Skin epidermis (tissue), 12 donors: Measurements from ENCODE around the gene LDLRAD3.

ENCODE experiments used
- H3K27ac ChIP-seq, 21 experiments: fragments of 200-600 bp; sonication (generic) in 11 of 21; one replicate each; pipeline ENCODE4 v1.5.0; 2020; ENCODE audit warnings: mild to moderate bottlenecking in 3 of 21, inconsistent platforms in 2 of 21, moderate library complexity in 2 of 21
- H3K4me3 ChIP-seq, 7 experiments: fragments of 200-600 bp; sonication (generic) in 2 of 7; one replicate each; pipeline ENCODE4 v1.5.0; 2020; ENCODE audit warnings: inconsistent platforms in 2 of 7, mild to moderate bottlenecking in 2 of 7, moderate library complexity in 1 of 7

LDLRAD3 gene

DNA sequence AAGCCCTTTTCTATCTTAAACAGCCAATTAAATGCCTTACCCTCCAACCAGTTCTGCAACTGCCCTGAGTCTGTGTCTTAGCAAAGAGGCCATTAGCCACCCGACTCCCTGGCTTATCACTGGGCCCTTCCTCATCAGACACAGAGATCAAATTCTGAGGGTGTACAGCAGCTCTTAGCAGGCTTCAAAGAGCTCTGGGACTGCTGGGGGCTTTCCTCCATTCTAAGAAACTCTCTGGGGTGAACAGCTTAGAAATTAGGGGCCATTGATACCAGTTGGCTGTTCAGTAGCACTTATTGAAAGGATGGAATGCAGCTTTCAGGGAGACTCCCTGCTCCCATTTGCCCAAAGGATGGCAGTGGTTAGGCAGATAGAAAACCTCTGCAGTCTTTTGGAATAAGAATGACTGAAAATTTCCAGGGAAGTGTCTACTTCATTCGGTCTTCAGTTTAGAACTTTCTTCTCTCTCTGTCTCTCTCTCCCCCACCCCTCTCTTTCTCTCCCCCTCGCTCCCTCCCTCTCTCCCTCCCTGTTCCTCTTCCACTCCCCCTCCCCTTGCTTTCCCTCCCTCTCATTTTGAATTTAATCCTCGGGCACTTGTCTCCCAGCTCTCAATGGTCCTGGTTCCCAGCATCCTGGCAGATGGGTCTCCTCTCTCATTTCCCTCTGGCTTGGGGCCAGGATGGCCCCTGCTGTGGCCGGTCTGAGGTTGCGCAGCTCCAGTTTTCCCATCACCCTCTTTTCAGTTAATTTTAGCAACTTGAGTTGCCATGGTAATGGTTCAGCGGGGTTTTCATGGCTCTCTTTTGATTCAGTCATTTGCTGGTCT is 268.9 kb downstream of the LDLRAD3 start:
- Histone ChIP-seq H3K4me3 (no peak overlapping the region), H3K27ac (peak overlapping the region in 1 of 21 experiments; percentile 25)

DNA sequence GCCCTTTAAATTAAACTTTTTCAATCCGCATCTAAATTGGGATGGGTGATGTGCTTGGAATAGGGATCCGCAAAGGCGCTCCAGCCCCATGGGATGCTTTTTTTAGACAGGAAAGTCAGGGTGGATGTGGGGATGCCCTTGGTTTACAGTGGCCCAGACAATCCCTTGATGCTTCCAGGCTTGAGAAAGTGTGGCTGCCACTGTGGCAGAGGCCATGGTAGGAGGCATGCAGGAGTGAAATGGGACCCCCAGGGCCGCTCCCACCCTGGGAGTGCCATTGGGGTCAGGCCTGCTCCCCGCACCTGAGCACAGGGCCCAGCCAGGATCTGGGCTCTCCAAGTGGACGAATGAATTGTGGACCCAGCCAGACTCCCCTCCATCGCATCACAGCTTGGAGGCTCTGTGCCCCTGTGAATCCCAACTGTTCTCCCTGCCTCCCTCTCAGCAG is 269.6 kb downstream of the LDLRAD3 start:
- Histone ChIP-seq H3K27ac (no peak overlapping the region), H3K4me3 (no peak overlapping the region)

DNA sequence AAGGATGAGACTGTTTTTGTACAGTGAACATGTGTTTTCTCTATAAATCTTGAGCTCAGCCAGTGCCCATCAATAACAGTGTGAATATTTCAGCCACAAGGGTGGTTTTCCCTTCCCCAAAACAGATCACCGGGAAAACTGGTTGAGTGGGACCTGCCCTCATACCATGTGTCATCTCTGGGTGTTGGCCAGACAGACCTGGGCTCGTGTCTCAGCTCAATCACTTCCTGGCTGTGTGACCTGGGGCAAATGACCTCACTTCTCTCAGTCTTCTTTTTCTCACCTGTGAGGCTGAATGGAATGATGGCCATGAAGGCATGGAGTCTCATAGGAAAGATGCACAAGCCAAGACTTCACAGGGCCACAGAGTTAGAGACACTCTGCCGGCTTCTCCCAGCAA is 270.6 kb downstream of the LDLRAD3 start:
- Histone ChIP-seq H3K4me3 (no peak overlapping the region), H3K27ac (peak overlapping the region in 2 of 21 experiments; percentile 4 to 42)

DNA sequence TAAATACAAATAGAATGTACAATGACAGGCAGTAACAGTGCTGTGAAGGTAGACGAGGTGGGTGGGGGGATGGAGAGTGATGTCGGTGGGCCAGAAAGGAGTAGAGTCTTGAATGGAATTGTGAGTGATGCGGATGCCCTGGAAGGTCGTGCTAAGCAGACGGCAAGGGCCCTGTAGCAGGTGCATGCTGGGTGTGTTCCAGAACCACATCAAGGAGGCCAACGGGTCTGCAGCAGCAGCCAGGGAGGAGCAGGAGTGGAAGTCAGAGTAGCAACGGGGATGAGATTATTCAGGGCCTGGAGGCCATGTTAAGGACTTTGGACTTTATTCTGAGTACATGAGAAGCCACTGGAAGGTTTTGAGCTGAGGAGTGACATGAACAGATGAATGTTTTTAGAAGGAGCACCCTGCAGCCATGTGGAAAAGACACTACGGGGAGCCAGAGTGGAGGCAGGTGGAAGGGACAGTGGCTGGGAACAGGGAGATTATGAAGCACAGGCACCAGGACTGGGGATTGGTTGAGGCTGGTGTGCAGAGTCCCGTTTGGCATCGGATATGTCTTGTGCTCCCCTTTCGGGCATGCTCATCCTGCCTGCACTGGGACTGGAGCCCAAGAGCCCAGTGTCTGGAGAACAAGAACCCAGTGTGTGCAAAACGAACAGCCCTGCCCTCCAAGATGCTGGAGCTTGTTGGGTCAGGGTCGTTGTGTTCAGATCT is 271.3 kb downstream of the LDLRAD3 start:
- Histone ChIP-seq H3K27ac (no peak overlapping the region), H3K4me3 (no peak overlapping the region)

DNA sequence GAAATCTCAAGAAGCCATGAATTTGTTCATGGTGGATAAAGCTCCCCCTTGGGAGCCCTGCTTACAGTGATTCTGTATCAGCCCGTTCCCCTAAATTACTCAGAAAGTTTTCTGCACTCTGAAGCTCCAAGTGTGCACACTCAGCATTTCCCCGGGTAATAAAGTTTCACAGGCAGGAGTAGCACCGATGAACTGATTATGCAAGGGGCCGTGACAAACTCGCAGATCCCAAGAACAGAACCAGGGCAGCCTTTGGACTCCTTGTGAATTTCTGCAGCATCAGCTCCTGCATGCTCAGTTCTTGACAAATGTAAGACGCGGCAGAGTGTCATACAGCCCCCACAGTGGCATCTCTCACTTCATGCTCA is 271.8 kb downstream of the LDLRAD3 start:
- H3K4me3 ChIP-seq: no peak overlapping the region
- no peak overlapping the region for H3K27ac ChIP-seq

DNA sequence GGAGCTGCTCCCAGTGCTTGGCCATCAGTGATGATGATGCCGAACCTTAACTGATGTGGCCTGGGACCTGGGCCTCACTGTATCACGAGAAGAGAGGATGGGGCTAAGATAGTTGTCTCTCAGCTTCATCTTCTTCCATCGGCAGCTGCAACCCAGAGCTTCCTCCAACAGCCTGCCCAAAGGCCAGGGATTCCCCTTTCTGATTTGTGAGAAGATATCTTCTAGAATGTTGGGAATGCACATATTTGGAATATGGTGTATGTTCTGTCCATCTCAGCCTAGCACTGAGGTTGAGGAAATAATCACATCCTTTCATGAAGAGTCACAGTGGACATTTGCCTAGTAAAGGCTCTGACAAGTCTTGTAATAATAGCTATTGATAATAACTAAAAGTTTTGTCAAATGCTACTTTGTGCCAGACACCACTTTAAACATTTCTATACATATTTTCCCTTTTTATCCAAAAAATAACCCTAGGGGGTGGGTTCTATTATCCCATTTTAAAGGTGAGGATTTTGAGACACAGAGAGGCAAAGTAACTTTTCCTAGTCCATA is 272.3 kb downstream of the LDLRAD3 start:
- no peak overlapping the region for H3K27ac ChIP-seq
- no peak overlapping the region for H3K4me3 ChIP-seq

DNA sequence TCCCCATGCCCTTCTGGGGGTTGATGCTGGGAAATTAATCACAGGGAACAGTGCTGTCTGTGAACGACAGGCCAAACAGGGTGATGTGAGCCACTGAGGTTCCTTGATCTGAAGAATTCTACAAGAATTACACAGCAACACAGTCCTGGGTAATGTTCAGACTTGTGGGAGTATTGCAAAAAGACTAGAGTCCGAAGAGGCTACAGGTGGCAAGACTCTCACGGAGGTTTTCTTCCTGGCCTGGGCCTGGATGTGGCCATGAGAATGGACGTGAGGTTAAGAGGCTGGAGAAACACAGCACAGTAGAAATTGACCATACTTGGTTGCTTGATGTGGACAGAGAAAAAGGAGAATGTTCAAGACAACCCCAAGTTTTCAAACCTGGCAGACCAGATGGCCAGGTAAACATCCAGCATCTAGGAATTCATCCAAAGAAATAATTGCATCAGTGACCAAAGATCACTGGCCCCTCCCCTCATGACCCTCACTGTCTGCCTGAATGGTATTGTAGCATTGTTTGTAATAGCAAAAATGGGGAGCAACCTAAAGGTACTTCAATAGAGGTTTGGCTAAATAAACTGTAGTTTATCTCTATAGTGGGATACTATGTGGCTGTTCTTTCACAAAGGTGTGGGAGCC is 274.5 kb downstream of the LDLRAD3 start:
- no peak overlapping the region for H3K4me3 ChIP-seq
- H3K27ac ChIP-seq: no peak overlapping the region

DNA sequence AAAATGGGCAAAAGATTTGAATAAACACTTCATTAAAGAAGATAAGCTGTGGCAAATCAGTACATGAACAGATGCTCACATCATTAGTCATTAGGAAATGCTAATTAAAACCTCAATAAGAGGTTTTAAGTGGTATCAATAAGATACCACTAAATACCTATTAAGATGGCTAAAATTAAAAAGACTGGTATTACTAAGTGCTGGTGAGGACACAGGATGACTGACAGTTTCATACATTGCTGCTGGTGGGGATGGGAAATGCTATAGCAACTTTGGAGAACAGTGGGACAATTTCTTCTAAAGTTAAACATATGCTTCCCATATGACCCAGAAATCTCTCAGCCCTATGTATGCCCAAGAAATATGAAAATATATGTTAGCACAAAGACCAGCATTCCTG is 276.1 kb downstream of the LDLRAD3 start:
- Histone ChIP-seq H3K4me3 (no peak overlapping the region), H3K27ac (no peak overlapping the region)

DNA sequence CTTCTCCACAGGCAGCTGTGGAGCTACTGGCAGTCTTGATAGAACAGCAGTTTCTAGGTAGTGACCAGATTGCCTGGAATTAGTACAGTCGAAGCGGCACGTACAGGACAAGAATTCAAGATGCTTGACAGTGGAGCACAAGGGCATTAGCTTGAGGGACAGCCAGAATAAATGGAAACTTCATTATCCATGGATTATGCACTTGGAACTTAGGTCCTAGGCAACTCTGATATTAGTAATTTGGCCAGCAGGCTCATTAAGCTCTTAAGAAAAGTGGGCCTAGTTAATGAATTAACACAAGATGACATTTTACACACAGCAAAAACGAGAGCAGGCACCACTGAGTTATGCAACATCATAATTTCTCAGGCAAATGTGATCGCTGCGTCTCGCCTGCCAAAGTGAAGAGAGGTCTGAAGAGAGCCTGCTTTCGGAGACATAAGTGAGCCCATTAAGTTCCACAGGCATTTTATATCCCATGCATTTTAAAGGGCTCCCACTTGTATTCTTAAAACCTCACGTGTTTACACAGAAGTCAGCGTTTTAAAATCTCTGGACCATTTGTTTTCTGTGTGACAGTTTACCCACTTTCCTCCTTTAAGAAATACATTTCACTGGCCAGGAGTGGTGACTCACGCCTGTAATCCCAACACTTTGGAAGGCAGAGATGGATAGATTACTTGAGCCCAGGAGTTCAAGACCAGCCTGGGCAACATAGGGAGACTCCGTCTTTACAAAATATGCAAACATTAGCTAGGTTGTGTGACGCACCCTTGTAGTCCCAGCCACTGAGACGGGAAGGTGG is 279.2 kb downstream of the LDLRAD3 start:
- H3K4me3 ChIP-seq: no peak overlapping the region
- peak overlapping the region in 1 of 21 experiments; percentile 15 for H3K27ac ChIP-seq

DNA sequence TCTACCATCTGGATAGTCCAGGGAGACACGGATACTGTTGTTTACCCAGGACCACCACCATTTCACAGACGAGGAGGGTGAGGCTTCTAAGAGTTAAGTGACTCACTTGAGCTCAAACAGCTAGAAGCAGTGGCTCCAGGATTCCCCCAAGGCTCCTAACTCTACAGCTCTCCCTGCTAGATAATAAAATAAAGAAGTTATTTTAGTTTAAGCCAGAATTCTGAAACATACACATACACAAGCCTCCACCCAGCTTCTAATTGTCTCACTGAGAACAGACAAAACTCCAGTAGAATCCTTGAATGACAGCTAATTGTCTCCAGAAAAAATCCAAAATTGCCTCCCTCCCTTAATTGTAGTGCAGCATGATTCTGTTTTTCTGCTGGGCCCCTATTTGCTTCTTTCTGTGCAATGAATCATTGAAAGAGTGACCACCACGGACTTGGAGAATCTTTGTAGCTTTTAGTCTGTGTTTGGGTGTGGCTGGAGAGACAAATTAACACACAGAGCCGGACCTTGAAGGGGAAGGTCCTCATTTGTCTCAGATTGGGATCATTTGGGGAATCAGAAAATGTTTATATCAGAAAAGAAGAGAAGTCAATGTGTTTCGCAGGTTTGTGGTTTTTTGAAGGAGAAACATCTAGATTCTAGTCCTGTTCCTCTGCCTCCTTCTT is 280.5 kb downstream of the LDLRAD3 start:
- Histone ChIP-seq H3K27ac (no peak overlapping the region), H3K4me3 (no peak overlapping the region)

DNA sequence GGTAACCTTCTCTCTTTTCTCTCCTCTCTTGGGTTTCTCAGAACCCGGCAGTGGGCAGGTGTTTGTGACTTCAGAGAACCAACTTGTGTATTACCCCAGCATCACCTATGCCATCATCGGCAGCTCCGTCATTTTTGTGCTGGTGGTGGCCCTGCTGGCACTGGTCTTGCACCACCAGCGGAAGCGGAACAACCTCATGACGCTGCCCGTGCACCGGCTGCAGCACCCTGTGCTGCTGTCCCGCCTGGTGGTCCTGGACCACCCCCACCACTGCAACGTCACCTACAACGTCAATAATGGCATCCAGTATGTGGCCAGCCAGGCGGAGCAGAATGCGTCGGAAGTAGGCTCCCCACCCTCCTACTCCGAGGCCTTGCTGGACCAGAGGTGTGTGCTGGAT is 283.2 kb downstream of the LDLRAD3 start:
- Histone ChIP-seq H3K27ac (no peak overlapping the region), H3K4me3 (no peak overlapping the region)

DNA sequence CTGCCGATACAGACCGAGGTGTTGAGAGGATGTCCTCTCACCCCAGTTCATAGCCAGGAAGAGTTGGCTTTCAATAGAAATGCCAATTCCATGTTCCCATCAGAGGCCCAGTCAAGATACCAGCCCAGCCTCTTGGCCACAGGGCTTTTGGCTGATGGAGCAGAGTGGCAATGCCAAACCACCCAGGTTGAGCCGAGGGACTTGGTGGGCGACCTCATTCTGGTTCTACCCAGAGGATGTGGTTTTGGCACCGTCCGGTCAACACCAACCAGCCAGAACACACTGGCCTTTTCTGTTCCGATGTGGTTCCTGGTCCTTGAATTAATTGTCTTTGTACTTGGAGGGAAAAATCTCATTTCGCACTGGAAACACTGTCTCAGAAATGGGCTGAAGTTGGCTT is 284.8 kb downstream of the LDLRAD3 start:
- Histone ChIP-seq H3K4me3 (no peak overlapping the region), H3K27ac (no peak overlapping the region)

DNA sequence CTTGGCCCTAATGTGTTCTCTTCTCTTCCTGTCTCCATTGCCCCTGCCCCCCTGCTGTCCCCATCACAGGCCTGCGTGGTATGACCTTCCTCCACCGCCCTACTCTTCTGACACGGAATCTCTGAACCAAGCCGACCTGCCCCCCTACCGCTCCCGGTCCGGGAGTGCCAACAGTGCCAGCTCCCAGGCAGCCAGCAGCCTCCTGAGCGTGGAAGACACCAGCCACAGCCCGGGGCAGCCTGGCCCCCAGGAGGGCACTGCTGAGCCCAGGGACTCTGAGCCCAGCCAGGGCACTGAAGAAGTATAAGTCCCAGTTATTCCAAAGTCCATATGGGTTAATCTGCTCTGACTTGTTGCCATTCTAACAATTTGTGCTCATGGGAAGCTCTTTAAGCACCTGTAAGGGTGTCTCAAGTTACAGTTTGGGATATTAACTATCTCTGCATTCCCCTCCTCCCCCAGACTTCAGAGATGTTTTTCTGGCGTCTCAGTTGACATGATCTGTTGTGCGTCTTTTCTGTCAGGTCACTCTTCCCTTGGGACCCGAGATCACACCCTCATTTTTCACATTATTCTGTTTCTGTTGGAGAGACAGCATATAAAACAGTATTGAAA is 285.3 kb downstream of the LDLRAD3 start:
- Histone ChIP-seq H3K4me3 (no peak overlapping the region), H3K27ac (no peak overlapping the region)

DNA sequence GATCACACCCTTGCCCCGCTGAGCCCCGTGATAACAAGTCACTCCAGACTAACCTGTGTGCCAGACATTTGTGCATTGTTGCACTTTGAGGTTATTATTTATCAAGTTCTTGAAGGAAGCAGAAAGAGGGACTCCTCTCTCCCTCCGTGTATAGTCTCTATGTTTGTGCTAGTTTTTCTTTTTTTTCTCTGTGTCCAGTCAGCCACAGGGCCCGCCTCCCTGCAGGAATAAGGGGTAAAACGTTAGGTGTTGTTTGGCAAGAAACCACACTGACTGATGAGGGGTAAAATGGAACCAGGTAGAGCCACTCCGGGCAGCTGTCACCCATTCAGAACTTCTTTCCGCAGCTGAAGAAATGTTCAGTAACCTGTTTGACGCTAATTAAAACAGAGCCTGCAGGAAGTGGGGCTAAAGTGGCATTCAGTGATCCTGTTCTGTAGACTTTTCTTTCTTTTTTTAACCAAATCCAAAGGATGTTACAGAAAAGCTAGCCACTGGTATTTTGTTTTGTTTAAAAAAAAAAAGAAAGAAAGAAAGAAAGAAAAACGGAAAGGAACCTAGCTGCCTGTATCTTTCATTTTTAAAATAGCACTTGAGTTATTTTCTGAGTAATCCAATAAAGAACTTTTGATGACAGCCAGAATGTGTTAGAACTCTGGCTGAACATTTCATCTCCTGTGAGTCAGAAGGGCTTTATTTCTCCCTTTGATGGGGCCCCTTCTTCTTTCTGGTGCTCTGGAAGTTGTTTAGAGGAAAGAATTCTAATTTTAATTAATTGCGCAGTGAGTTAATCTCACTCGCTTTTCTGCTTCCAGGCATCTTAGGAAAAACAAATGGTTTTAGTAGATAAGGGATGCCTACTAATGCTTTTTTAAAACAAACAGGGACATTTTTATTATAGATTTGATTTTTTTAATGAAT is 287.2 kb downstream of the LDLRAD3 start:
- Histone ChIP-seq H3K27ac (peak overlapping the region in 3 of 21 experiments; percentile 16 to 46 (median 39)), H3K4me3 (no peak overlapping the region)

DNA sequence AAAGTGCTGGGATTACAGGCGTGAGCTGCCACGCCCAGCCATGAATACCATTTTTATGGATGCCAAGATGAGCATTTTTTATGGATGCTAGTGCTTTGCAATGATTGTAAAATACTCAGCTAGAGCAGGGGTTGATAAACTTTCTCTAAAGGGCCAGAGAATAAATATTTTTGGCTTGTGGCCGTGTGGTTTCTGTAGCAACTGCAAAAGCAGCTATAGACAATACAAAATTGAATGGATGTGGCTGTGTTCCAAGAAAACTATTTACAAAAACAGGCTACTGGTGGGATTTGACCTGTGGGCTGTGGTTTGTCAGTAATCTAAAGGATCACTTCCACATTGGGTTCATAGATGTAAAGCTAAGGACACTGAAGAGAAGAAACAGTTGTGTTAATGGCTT is 289.3 kb downstream of the LDLRAD3 start:
- no peak overlapping the region for H3K4me3 ChIP-seq
- no peak overlapping the region for H3K27ac ChIP-seq

DNA sequence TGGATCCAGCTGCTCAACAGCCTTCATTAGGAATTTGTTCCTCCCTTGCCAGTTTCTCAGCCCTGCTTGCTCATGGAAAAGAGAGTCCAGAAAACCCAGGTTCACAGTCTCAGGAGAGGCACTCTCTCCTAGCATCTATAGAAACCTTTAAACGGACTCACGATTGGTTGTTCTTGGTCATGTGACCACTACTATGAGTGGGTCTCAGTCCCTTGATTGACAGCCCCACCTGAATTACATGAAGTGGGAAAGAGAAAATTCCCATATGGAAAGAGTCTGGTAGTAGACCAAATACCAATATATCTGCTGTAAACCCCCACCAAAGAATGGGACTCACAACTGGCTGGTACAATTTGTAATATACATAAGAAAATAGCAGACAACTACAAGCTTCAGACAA is 291.0 kb downstream of the LDLRAD3 start:
- H3K4me3 ChIP-seq: no peak overlapping the region

DNA sequence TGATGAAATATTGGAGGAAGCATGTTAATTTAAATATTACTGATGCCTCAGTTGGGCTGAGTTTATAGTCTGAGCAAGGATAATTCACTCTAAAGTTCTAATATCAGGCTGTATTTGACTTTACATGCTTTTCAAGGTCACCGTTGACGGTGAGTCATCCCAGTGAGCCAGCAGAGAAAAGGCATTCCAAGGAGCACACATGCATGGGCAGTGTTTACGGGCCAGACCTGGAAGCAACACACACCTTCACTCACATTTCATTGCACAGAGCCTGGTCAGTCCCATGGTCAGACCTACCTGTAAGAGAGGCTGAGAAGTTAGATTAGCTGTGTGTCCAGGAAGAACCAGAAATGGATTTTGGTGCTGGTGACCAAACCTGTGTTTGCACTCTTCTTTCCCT is 291.9 kb downstream of the LDLRAD3 start:
- Histone ChIP-seq H3K27ac (no peak overlapping the region), H3K4me3 (no peak overlapping the region)

More for the DNA sequence above, 291.0 kb downstream of the LDLRAD3 start:
- no peak overlapping the region for H3K27ac ChIP-seq

DNA sequence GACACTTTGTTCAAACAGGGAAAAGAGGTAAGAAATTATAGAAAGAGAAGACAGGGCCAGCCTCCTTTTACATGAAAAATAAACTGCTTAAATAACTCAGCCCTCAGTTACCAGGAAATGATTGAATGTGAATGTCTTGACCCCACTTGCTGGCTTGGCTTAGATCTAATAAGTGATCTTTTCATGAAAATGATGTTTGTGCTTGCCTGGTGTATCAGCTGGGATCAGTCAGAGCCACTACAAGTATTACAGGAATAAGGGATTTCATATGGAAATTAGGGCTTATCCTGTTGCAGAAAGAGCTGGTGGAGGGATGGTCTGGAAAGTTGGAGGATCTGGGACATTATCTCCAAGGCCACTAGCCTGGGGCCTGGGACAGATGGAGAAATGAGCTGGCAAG is 293.5 kb downstream of the LDLRAD3 start:
- Histone ChIP-seq H3K4me3 (no peak overlapping the region), H3K27ac (no peak overlapping the region)
